Measurements from ENCODE around the gene SYNE4.

DNA sequence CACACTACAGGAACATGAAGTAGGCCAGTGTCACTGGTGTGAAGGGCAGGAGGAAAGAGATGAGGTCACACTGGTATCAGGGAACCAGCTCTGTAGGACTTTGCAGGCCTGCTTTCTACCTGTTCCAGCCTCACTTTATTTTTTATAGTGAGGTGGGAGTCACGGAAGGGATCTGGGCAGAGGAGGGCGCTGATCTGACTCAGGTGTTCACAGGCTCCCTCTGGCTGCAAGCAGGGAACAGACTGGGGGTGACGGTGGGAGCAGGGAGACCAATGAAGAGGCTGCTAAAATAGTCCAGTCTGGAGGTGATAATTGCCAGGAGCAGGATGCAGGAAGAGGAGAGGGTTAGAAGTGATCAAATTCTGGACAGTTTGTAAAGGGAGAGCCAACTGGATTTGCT lies 42.6 kb upstream of the SYNE4 start:
- TF ChIP-seq, protein P1, sequence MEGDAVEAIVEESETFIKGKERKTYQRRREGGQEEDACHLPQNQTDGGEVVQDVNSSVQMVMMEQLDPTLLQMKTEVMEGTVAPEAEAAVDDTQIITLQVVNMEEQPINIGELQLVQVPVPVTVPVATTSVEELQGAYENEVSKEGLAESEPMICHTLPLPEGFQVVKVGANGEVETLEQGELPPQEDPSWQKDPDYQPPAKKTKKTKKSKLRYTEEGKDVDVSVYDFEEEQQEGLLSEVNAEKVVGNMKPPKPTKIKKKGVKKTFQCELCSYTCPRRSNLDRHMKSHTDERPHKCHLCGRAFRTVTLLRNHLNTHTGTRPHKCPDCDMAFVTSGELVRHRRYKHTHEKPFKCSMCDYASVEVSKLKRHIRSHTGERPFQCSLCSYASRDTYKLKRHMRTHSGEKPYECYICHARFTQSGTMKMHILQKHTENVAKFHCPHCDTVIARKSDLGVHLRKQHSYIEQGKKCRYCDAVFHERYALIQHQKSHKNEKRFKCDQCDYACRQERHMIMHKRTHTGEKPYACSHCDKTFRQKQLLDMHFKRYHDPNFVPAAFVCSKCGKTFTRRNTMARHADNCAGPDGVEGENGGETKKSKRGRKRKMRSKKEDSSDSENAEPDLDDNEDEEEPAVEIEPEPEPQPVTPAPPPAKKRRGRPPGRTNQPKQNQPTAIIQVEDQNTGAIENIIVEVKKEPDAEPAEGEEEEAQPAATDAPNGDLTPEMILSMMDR (IDR thresholded peaks at IDR 0.05; ENCODE audit: extremely low read depth in 1 of 2, insufficient read depth in 1 of 2, low read depth in 1 of 2, low read length in 2 of 2): no peak
- TF ChIP-seq MYC (IDR thresholded peaks at IDR 0.05; ENCODE audit: low read depth, low read length): no peak
- no peak for TF ChIP-seq POLR2A (IDR thresholded peaks at IDR 0.05; ENCODE audit: low read depth, low read length)
- no peak for TF ChIP-seq JUN (IDR thresholded peaks at IDR 0.05; ENCODE audit: borderline replicate concordance, insufficient read depth, insufficient read length, low read depth)
- no peak for TF ChIP-seq POLR2AphosphoS5 (IDR thresholded peaks at IDR 0.05; ENCODE audit: insufficient read depth, low read depth, low read length)
- no peak for TF ChIP-seq EZH2 (IDR thresholded peaks at IDR 0.05; ENCODE audit: borderline replicate concordance, low read depth, low read length, severe bottlenecking)
- TF ChIP-seq, protein P2, sequence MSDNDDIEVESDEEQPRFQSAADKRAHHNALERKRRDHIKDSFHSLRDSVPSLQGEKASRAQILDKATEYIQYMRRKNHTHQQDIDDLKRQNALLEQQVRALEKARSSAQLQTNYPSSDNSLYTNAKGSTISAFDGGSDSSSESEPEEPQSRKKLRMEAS (IDR thresholded peaks at IDR 0.05; ENCODE audit: insufficient read depth, insufficient read length): no peak
- TF ChIP-seq FOS (IDR thresholded peaks at IDR 0.05; ENCODE audit: borderline replicate concordance, insufficient read depth, low read length): no peak

All from endothelial cell of umbilical vein (primary cell).